COLO668 (cell line): ENCODE results near the gene USP7.

Source experiments
- DNase-seq: peaks from one replicate; lab custom pipeline; 2025; ENCODE audit not compliant: unreplicated experiment; lab: John Stamatoyannopoulos, UW

The USP7 gene

DNA sequence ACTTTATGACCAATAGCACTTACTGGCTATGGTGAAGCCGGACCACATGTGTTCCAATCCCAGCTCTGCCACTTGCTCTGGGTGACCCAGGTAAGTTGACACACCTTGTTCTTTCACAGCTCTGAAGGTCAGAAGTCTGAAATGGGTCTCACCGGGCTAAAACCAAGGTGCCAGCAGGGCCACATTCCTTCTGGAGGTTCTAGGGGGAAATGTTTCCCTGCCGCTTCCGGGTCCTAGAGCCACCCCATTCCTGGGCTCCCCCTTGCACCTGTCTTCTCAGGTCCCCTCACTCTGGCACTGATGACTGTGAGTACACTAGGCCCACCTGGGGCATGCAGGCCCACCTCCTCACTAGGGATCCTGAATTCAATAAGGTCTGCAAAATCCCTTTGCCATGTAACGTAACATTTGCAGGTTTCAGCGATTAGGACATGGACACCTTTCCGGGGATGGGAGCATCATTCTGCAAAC, 11.4 kb downstream of the USP7 start:
- no peak for DNase-seq

DNA sequence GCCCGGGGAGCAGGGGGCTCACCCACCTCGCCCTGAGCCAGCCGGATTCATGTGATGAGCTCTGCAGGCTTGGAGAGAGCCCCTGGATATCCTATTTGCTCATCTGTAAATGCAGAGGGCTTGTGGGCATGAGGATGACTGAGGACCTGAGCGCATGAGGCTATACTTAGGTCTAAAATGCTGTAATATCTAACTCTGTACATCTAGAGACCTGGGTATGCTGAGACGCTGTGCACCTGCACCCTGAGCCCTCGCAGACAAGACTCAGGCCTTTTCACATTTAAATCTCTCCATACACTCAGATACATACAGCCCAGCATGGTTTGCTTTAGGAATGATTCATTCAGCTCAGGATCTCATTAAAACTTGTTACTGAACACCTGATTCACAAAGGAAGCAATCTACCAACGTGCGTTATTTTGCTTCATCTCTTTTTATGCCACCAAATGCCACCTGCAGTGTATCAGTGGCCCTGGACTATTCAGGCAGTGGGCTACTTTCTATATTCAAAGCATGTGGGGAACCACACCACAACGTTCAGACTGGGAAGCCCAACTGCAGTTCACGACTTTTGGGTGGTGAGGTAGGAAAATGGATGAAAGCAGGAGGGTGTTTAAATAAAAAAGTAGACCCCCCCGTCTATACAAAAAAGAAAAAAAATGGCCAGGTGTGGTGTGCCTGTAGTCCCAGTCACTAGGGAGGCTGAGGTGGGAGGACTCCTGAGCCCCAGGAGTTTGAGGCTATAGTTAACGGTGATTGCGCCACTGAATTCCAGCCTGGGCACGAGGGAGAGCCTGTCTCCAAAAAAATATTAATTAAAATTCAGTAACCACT, 12.0 kb downstream of the USP7 start:
- DNase-seq: no peak

- no peak for DNase-seq
Observed at GRCh38 chr16:8950580-8951077, 13.1 kb downstream of the USP7 start.

- no peak for DNase-seq
Observed at GRCh38 chr16:8949536-8950418, 13.9 kb downstream of the USP7 start.

GRCh38 chr16:8948831-8949230, 14.9 kb downstream of the USP7 start:
- no peak for DNase-seq

DNA sequence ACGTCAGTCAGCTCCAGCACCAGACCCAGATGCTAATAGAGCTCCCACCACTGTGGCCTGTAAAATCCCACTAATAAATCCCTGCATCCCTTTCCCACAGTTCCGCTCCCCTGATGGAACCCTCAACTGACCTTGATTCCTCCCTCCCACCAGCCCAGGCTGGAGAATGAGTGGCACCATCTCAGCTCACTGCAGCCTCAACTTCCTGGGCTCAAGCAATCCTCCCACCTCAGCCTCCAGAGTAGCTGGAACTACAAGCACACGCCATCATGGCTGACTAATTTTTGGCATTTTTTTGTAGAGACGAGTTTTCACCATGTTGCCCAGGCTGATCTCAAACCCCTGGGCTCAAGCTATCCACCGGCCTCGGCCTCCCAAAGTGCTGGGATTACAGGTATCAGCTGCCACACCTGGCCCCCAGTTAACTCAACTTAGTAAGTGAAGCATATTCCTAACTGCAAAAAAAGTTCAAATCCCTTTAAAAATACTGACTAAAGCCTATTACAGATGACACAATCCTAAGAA, 15.6 kb downstream of the USP7 start:
- DNase-seq: no peak

DNA sequence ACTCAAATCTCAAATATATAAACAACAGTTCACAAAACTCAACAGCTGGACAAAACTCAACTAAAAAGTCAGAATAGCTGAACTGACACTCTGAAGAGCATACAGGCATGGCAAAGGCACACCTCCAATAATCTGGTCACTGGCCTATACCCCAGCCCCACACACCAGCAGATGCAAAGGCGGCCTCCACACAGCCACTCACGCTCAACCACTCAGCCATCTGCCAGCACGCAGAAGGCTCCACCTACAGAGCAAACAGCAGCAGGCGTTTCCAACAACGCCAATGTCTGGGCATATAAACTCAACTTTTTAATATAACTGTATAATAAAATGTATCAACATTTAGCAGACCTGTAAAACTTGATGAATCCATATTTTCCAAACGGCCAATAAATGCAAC, 17.2 kb downstream of the USP7 start:
- peak; percentile 52 for DNase-seq

- no peak for DNase-seq
Observed at GRCh38 chr16:8945626-8946296, 17.9 kb downstream of the USP7 start.

- no peak for DNase-seq
Observed at GRCh38 chr16:8943966-8944759, 19.5 kb downstream of the USP7 start.

GRCh38 chr16:8943001-8943763, 20.5 kb downstream of the USP7 start:
- DNase-seq: no peak

- DNase-seq: no peak
Observed at GRCh38 chr16:8941718-8942344, 21.9 kb downstream of the USP7 start.

DNA sequence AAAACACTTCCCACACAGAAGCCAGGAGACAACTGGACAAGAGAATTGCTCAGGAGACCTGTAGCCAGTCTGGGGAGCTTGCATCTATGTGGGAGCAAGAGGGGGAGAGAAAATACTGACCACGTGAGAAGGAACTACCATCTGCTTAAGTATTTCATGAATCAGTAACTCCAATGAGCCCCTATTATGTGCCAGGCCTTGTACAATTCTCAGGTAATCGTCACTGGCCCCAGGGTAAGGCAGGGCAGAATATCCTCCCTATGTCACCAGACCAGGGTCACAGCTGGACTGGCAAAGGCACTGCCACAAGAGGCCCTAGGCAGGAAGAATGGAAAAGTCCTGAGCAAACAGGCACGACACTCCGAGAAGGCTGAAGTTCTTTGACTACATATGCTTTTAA, 25.9 kb downstream of the USP7 start:
- no peak for DNase-seq

GRCh38 chr16:8936421-8936820, 27.3 kb downstream of the USP7 start:
- DNase-seq: peak; percentile 33

- DNase-seq: peak; percentile 9
Observed at GRCh38 chr16:8935989-8936388, 27.7 kb downstream of the USP7 start.

DNA sequence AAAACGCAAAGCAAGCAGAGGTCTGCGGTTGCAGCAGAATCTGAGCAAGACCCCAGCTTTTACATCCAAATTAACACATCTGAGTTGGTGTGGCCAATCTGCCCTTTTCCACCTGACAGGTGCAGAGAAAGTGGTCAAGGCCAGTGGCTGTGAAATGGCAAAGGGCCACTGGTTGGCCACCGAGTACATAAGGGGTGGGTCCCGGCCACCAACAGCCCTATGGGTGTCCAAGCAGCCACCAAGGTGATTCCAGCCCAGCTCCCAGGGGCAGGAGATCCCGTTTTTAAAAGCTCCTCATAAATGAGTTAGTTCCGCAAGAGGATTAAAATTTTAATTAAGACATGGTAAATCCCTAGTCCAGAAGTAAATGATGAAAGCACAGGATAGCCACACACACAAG, 29.1 kb downstream of the USP7 start:
- no peak for DNase-seq

- no peak for DNase-seq
Observed at GRCh38 chr16:8931859-8932258, 31.8 kb downstream of the USP7 start.

DNA sequence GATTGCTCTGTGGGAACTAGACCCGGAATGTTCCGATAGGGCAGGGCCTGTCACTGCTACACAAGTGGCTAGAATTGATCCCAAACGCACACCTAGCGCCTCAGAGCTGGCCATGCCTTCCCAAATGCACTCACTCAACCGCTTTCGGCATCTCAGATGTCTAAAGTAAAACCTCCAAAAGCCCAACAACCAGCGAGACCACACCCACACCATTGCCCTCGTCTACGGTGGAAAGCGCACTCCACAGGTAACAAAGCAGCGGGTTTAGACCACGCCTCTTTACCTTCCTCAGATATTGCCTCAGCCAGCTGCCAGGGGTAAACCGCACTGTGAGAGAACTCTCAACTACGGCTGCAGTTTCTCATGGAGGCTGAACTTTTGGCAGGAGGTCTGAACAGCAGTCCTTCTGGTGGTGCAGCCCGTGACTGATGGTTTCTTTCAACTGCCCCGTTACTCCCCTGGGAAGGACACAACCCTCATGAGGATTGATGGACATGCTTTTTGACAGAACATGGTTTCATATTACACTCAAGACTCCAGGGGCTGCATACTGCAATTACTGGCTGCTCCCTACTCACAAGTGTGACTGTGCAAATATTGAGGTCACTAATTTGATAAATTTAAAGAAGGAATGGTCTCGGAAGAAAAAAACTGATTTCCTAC, 34.5 kb downstream of the USP7 start:
- no peak for DNase-seq

GRCh38 chr16:8928467-8928957, 35.2 kb downstream of the USP7 start:
- DNase-seq: no peak
